NT2/D1 (cell line): ENCODE data around the gene HAPLN2.

Source experiments
- DNase-seq: peaks from one replicate; pipeline ENCODE4 v3.0.0-alpha.2; 2011; ENCODE audit warnings: low read depth, low spot score
- H3K27me3 ChIP-seq: 2 replicates; pipeline ENCODE4 v1.6.0; 2011; ENCODE audit warnings: mild to moderate bottlenecking; ENCODE audit not compliant: insufficient read length, insufficient read depth
- H3K36me3 ChIP-seq: 2 replicates; pipeline ENCODE4 v1.6.1; 2011; ENCODE audit warnings: mild to moderate bottlenecking, low read length, mixed read lengths; ENCODE audit not compliant: insufficient read depth, insufficient read length
- H3K4me1 ChIP-seq: 2 replicates; pipeline ENCODE4 v1.5.1; 2011; ENCODE audit not compliant: insufficient read depth, insufficient read length
- H3K4me3 ChIP-seq: 2 replicates; pipeline ENCODE4 v1.5.1; 2011; ENCODE audit warnings: low read depth; ENCODE audit not compliant: insufficient read length
- H3K9ac ChIP-seq: 2 replicates; pipeline ENCODE4 v1.6.0; 2011; ENCODE audit warnings: low read depth; ENCODE audit not compliant: insufficient read length
- H3K9me3 ChIP-seq: 2 replicates; pipeline ENCODE4 v1.5.1; 2011; ENCODE audit warnings: mild to moderate bottlenecking, low read length; ENCODE audit not compliant: insufficient read depth
- SUZ12 ChIP-seq: IDR thresholded peaks from 2 replicates; pipeline ENCODE4 v1.6.1; 2011; ENCODE audit not compliant: insufficient read length, insufficient read depth; ENCODE audit errors: extremely low read depth
- YY1 ChIP-seq: IDR thresholded peaks from 2 replicates; pipeline ENCODE4 v1.6.1; 2011; ENCODE audit not compliant: insufficient read length, insufficient read depth
- ZNF274 ChIP-seq: IDR thresholded peaks from 2 replicates; pipeline ENCODE4 v1.6.1; 2011; ENCODE audit warnings: mild to moderate bottlenecking, low read depth, low read length

Gene HAPLN2

DNA sequence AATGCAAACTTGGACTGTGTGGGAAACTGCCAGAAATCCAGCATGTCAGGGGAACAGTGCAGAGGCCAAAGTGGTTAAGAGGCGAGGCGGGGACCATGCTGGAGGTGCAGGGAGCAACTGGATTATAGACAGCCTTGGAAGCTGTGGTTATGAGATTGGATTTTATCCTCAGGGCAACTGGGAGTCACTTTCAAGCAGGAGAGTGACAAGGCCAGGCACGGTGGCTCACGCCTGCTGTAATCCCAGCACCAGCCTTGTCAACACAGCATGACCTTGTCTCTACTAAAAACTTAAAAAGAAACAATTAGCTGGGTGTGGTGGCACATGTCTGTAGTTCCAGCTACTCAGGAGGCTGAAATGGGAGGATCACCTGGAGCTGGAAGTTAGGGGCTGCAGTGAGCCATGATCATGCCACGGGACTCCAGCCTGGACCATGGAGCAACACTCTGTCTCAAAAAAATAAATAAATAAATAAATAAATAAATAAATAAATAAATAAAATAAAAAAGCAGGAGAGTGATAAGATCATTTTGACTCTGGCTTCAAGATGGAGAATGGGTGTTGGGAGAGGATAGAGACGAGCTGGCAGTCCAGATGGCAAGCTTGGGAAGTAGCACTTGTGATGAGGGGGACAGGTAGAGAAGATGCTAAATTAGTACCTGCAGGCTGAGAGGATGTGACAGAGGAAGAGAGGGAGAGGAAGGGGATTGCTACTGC, 3.5 kb downstream of the HAPLN2 start:
- H3K27me3 ChIP-seq = peaks cover 65% of the 10 kb centered on the region
- H3K4me1 ChIP-seq = peaks cover 10% of the 10 kb centered on the region
- H3K9me3 ChIP-seq = peaks cover 10% of the 10 kb centered on the region; the same call in 1 of the 2 replicates
- no peaks in the 10 kb centered on the region for H3K36me3 ChIP-seq
- H3K9ac ChIP-seq = no peak overlapping the region
- H3K4me3 ChIP-seq = no peak overlapping the region
- TF ChIP-seq YY1 (no peak), ZNF274 (no peak), SUZ12 (no peak)
- no peak for DNase-seq

DNA sequence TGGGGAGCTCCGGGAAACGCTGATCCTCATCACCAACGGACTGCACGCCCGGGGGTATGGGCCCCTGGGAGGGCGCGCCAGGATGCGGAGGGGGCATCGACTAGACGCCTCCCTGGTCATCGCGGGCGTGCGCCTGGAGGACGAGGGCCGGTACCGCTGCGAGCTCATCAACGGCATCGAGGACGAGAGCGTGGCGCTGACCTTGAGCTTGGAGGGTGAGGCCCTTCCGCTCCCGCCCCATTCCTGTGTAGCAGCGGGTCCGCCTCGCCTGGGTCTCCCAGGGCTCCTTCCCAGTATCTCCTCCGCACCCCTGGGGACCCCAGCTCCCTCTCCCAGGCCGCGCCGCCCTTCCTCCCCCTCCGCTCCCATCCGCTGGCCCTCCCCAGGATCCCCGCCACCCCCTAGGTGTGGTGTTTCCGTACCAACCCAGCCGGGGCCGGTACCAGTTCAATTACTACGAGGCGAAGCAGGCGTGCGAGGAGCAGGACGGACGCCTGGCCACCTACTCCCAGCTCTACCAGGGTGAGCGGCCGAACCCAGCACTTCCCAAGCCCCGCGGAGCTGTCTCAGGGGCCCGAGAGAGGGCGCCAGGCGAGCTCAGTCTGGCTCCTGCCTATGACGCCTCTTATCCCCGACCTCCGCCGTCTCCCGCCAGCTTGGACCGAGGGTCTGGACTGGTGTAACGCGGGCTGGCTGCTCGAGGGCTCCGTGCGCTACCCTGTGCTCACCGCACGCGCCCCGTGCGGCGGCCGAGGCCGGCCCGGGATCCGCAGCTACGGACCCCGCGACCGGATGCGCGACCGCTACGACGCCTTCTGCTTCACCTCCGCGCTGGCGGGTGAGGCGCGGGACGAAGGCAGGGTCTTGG, 5.0 kb downstream of the HAPLN2 start:
- peak overlapping the region; percentile 79 for H3K9ac ChIP-seq
- H3K4me1 ChIP-seq = peaks cover 10% of the 10 kb centered on the region
- H3K9me3 ChIP-seq = peaks cover 10% of the 10 kb centered on the region; the same call in 1 of the 2 replicates
- H3K4me3 ChIP-seq = peak overlapping the region; percentile 63
- peaks cover 63% of the 10 kb centered on the region for H3K27me3 ChIP-seq
- no peak for TF ChIP-seq YY1
- TF ChIP-seq SUZ12 = peak; percentile 84
- peak; percentile 81 for DNase-seq
- no peaks in the 10 kb centered on the region for H3K36me3 ChIP-seq

DNA sequence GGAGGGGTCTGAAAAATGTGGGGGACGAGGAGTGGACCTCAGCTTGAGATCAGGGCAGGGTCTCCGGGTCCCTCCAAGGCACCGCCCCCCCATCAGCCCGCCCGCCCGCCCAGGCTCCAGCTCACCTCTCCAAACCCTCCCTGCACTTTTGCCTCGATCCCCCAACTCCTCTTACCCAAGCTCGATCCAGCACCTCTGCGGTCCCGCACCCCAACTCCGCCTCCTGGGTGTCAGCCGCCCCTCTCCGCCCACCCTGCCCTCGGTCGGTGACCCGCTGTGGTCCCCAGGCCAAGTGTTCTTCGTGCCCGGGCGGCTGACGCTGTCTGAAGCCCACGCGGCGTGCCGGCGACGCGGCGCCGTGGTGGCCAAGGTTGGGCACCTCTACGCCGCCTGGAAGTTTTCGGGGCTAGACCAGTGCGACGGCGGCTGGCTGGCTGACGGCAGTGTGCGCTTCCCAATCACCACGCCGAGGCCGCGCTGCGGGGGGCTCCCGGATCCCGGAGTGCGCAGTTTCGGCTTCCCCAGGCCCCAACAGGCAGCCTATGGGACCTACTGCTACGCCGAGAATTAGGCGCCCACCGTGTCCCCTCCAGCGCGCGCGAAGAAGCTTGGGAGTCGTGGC, 5.7 kb downstream of the HAPLN2 start:
- Histone ChIP-seq H3K4me1 (peaks cover 10% of the 10 kb centered on the region), H3K36me3 (no peaks in the 10 kb centered on the region), H3K9me3 (peaks cover 10% of the 10 kb centered on the region; the same call in 1 of the 2 replicates), H3K27me3 (peaks cover 57% of the 10 kb centered on the region), H3K4me3 (peak overlapping the region; percentile 63), H3K9ac (peak overlapping the region; percentile 86)
- TF ChIP-seq SUZ12 (peak; percentile 10), ZNF274 (no peak)
- no peak for DNase-seq

DNA sequence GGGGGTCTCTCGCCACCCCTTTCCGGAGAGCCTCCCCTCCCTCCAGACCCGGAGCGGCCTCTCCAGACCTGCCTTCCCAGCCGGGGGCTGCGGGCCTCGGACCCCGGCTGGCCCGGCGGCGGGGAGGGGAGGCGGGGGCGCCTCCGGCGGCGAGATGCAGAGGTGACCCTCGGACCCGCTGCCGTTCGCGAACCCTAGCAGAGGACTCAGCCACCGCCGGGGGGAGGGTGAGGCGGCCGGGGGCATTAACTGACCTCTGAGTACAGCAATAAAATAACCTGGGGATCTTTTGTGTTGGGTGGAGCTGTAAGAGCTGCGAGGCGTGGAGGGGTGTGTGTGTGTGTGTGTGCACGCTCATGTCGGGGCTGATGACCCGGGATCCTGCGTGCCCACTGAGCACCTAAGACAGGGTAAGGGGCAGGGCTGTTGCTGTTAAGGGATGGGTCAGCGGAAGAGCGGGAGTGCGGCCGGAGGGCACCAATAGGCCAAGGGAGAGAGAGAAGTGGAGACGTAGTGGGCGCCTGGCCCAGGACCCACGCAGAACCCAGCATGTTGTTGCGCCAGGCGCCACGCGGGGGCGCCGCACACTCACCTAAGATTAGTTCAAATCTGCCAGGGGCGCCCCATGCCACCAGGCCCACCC, 6.3 kb downstream of the HAPLN2 start:
- H3K9ac ChIP-seq = peak overlapping the region; percentile 86
- DNase-seq = no peak
- peaks cover 10% of the 10 kb centered on the region for H3K4me1 ChIP-seq
- H3K4me3 ChIP-seq = peak overlapping the region; percentile 63
- H3K27me3 ChIP-seq = peaks cover 51% of the 10 kb centered on the region
- TF ChIP-seq SUZ12 (no peak), ZNF274 (no peak), YY1 (no peak)
- H3K36me3 ChIP-seq = no peaks in the 10 kb centered on the region
- H3K9me3 ChIP-seq = peaks cover 10% of the 10 kb centered on the region; the same call in 1 of the 2 replicates

DNA sequence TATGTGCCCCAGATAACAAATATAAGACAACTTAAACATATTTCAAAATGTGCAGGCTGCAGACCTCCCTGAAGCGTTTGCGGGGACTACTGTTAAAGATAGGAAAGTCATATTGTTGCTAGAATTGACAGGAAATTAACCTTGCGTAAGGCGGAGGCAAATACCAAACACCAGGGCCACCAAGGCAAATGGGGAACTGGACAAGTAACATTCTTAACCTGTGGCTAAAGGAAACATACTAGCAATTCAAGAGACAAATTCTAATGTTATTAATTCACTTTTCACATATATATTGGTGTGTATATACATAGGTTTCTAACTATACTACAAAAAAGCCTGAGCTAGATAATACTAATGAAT, 6.8 kb downstream of the HAPLN2 start:
- Histone ChIP-seq H3K4me1 (peaks cover 10% of the 10 kb centered on the region), H3K27me3 (peaks cover 47% of the 10 kb centered on the region)

DNA sequence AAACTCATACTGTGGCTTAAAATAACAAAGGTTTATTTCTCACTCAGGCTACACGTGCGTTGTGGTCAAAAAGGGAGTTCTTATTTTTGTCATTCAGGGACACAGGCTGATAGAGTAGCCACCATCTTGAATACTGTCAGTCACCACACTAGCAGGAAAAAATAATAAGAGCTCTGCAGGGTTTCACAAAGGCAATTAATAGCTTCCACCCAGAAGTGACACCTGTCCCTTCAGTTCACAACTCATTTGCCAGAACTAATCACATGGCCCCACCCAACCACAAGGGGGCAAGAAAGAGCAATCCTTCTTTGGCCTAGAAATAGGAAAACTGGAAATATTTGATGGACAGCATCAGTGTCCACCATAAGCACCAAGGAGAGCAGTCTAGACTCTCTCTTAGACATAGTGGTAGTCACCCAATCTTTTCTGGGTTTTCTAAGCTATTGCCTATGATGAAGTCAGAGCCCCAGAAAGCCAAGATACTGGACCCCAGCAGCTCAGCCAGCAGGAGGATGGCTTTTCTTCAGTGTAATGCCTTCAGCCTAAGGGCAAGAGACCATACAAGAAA, 8.2 kb downstream of the HAPLN2 start:
- Histone ChIP-seq H3K4me1 (peaks cover 14% of the 10 kb centered on the region), H3K4me3 (no peak overlapping the region), H3K27me3 (peaks cover 41% of the 10 kb centered on the region), H3K36me3 (no peaks in the 10 kb centered on the region), H3K9ac (no peak overlapping the region), H3K9me3 (peaks cover 10% of the 10 kb centered on the region; the same call in 1 of the 2 replicates)
- no peak for TF ChIP-seq SUZ12
- no peak for TF ChIP-seq ZNF274
- no peak for TF ChIP-seq YY1
- no peak for DNase-seq

More for the DNA sequence above, 6.8 kb downstream of the HAPLN2 start:
- DNase-seq = no peak
- TF ChIP-seq SUZ12 (no peak), YY1 (no peak), ZNF274 (no peak)
- no peak overlapping the region for H3K4me3 ChIP-seq
- H3K36me3 ChIP-seq = no peaks in the 10 kb centered on the region
- no peak overlapping the region for H3K9ac ChIP-seq
- H3K9me3 ChIP-seq = peaks cover 10% of the 10 kb centered on the region; the same call in 1 of the 2 replicates
